HG03025 (cell line): Measurements from ENCODE around the gene FAM234A.
"Not testable (repeated sequence)": the region's sequence is repeated elsewhere in the genome, so short reads cannot be mapped to it uniquely, and the experiment has no call there.

Experiments used
- ATAC-seq: cut with Tn5 transposase; IDR thresholded peaks from one replicate; pipeline ENCODE4 v1.9.1; 2021; ENCODE audit warnings: mild to moderate bottlenecking, moderate library complexity; ENCODE audit not compliant: unreplicated experiment, low FRiP score

Gene FAM234A

DNA sequence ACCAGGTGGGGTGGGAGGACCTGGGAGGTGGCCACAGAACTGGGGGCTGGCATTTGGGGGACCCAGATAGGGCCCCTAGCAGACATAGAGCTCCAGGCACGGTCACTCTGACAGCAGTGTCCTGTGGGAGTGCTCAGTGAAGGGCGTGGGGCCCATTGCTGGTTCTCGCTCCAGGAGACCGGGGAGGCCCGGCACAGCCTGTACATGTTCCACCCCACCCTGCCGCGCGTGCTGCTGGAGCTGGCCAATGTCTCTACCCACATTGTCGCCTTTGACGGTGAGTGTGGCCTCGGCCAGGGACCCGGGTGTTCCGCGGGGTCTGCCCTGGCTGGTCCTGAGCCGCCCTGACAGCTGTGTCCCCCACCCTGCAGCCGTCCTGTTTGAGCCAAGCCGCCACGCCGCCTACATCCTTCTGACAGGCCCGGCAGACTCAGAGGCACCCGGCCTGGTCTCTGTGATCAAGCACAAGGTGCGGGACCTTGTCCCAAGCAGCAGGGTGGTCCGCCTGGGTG is 29.9 kb downstream of the FAM234A start:
- no peak for ATAC-seq

DNA sequence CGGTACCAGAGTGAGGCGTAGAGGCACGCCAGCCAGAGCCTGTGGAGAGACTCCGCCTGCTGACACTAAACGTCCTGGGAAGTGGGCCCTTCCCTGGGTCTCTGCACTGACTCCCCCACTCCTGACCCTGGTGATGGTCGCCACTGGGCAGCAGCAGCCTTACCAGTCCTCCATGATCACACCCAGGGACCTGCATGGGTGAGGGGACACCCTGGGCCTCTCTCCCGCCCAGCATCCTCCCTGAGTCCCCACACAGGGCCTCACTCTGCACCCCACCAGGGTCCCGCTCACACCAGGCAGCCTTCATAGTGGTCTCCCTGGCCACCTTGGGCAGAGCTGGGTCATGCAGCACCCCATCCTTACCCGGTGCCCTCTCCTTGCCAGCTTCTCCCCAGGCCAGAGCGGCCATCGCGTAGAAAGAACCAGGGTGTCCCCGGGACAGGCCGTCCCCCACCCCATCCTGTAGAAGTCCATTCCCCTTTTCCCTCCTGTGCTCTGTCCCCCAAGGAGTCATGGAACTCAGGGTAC is 30.4 kb downstream of the FAM234A start:
- ATAC-seq = no peak

DNA sequence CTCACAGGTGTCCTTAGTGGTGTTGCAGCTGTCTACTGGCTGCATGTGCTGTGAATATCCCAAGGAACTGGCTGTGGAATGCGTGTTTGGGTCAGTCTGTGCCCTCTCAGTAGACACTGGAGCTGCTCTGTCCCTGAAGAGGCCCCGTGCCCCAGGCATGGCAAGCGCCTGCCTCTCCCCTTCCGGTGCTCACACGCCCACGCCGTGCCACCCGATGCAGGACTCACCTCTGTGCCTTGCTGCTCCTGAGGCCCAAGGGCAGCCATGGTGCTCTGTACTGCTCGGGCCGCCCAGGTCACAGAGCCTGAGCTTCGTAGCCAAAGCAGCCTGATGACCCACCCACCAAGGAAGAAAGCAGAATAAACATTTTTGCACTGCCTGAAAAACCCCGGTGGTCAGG is 31.1 kb downstream of the FAM234A start:
- no peak for ATAC-seq

DNA sequence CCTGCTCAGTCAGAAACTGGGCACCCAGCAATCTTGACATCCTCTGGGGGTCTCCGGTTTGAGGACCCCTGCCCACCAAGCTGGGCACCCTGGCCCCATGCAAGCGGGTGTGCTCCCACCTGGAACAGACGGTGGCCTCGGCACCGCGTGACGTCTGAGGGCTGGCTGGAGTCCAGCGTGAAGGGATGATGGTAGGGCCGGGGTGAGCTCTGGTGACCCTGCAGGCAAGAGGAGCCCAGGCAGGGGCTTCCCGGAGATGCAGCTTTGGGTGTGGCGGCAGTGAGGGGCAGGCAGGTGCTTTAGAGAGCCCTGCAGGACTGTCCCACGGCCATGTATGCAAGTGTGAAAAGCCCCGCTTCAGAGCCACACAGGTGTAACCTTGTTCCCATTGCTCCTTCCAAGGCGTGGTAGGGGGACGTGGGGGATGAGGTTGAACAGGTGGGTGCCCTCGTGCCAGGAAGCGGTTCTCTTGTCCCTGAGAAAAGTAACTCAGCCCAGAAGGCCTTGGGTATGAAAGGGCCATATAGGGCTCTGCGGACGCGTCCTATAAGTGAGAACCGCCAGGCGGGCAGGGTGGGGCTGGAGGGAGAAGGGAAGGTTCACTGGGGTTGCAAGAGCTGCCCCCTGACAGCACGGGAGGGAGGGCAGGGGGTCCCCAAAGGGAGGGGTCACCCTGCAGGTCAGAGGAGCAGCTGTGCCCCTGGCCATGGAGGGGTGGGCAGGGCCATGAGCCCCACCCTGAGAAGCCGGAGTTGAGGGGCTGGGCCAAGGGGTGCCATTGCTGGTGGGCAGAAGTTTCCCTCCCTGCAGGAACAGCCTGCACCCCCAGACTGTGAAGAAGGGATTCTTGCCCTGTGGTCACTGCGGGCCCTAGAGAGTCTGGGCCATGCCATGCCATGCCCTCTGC is 31.9 kb downstream of the FAM234A start:
- no peak for ATAC-seq

DNA sequence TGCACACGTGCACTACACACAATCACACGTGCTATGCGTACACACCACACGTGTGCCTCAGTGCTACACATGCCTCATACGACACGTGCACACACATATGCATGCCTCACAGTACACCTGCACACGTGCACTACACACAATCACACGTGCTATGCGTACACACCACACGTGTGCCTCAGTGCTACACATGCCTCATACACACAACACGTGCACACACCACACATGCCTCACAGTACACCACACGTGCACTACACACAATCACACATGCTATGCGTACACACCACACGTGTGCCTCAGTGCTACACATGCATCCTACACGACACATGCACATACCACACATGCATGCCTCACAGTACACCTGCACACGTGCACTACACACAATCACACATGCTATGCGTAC is 32.9 kb downstream of the FAM234A start:
- ATAC-seq = not testable (repeated sequence)

DNA sequence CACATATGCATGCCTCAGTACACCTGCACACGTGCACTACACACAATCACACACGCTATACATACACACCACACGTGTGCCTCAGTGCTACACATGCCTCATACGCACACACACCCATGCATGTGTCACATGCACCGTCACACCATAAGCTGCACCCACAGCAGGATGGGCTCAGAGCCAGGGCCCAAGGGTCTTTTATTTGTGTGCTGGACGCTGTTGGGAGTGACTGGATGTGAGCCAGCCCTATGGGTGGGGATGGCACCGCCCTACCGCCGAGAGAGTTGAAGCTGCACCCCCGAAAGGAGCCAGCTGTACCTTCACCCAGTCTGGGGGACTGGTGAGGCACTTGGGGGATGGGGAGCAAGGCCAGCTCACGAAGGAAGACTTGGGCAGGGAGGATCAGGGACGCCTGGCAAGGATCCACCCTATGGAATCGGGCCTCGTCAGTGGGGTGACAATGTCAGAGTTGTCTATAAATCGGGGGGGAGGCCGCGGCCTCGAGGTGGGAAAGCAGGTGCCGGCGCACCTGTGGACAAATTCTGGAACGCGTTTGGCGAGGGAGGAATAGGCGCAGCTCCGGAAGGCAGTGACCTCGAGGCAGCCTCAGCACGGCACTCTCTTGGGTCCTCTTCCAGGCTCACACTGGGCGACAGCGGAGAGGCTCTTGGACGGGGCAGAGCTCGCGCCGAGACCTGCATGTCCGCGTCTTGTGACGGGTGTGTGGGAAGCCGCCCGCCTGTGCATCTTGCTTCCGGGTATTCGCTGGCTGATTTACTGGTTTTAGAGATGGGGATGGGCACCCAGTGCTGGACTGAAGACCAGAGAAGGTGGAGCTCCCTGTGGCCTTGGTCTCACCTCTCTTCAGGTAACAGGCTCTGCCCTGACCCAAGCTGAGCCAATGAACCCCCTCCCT is 33.8 kb downstream of the FAM234A start:
- no peak for ATAC-seq

DNA sequence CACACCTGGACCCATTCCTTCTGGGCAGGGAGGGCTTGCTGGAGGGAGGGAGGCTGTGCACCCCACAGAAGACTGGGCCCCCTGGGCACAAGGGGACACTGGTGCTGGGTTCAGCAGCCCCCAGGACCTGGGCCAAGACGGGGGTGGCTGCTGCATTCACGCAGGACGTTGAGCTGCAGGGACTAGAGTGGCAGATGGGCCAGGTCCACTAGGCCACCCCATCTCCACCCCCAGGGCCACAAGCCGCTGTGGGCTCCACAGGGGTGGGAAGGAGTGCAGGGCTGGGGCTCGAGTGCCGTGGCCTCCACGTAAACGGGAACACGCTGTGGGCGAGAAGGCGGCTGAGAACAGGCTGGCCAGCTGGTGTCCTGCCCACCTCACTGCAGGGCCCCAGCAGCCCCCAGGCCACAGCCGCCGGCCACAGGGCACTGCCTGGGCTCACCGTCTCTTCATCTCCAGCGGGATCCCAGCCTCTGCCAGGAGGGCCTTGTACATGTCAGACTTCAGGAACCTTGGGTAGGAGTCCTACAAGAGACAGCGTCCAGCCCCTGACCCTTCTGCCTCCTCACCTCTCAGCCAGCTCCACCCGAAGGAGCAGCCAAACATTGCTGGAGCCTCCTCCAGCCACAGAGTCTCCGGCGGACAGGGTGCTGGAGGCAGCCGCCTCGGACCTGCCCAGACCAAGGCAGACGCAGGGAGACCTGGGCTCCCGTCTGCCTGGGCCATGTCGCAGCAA is 34.6 kb downstream of the FAM234A start:
- no peak for ATAC-seq

DNA sequence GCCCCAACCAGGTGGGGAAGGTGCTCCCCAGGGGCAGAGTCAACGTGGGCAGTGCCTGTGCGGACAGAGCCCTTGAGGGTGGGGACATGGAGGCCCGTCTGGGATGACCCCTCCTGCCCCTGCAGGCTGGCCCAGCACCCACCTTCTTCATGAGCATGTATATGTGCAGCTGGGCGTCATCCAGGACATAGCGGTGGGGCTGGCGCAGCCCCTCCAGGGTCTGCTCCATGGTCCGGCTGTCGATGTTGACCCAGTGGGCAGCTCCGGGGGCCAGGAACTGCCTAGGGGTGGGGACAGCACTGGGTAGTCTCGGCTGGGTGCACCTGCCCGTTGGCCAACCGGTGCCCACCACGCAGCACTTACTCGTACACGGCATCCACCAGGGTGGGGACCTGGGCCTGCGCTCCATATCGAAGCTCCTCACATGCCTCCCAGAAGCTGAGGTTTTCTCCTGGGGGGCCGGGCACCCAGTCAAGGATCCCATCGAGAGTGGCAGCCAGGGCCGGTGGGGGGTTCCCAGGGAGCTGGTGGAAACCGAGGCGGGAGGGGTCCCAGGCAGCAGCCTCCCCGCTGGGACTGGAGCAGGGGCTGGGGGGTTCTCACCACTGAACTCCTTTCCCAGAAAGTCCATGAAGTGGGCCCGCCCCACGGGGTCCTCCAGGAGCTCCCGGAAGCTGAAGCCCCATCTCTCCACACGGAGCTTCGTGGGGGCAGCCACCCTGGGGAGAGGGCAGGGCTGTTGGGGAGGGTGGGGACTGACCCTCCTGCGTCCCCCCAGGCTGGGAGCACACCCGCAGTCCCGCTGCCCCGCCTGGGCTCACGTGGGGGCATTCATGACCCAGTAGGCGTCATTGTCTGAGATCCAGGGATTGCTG is 36.0 kb downstream of the FAM234A start:
- ATAC-seq = no peak

DNA sequence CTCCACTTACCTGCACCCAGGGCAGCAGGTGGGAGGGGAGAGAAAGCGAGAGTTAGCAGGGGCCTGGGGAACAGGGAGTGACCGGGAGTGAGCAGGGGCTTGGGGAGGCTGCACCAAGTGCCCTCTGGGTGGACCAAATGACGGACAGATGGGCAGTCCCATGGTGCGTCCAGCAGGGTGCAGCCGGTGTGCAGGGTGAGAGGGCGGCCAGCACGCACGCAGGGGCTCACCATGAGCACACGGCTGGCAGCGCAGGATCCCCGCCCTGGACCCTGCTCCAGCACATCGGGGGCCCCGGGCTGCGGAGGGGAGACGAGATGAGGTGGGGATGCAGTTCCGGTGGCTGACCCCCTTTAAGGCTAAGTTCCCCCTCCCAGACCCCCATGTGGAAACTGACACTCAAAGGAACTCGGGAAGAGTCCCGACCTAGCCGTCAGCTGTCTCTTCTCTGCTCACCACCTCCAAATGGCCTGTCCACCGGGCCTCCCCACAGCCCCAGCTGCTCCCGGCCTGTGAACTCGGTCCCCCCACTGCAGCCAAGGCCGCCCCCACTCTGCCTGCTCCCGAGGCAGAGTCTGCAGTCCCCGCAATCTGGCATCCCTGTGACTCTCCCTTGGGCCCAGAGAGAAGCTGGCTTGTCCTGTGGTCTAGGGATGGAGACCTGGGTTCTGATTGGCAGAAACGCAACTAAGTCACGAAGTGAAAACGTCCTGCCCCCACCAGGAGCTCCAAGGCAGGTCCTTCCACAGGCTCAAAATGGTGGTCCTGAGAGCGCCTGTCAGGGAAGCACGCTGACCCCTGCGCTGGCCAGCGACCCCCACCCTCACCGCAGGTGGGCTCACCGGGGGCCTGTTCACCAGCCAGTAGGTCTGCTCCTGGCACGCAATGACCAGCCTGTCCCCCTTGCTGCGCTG is 38.3 kb downstream of the FAM234A start:
- ATAC-seq = no peak

DNA sequence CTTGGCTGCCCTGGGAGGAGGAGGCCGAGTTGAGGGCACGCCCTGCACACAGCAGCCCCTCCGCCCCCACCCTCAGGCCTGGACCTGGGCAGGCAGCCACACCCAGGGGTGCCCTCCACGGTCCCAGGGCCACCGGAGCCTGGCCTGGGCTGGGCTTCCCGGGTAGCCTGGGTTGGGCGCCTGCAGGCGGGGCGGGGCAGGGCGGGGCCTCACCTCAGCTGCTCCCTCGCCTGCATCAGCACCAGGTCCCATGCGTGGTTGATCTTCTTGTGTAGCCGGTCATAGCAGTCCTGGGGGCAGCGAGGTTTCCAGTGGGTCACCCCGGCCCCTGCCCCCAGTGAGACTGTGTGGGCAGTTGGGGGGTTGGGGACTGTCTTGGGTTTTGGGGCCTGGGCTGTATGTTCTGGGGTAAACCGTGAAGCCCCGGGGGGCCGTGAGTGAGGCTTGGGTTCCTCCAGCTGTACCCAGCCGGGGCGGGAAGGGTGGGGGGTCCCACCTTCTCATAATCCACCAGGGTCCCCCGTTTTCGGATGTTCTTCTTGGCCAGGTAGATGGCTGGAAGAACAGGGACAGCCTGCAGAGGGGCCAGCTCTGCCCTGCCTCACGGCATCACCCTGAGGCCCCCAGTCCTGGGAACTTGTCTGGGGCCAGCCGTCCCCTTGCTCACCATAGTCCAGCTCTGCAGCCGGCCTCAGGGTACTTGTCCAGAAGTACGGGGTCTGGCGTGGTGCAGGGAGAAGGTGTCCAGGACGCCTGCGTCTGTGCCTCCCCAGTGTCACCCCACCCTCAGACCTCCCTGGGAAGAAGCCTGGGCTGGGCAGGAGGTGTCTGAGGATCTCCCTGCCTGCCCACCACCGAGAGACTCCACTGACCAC is 39.2 kb downstream of the FAM234A start:
- ATAC-seq = no peak

DNA sequence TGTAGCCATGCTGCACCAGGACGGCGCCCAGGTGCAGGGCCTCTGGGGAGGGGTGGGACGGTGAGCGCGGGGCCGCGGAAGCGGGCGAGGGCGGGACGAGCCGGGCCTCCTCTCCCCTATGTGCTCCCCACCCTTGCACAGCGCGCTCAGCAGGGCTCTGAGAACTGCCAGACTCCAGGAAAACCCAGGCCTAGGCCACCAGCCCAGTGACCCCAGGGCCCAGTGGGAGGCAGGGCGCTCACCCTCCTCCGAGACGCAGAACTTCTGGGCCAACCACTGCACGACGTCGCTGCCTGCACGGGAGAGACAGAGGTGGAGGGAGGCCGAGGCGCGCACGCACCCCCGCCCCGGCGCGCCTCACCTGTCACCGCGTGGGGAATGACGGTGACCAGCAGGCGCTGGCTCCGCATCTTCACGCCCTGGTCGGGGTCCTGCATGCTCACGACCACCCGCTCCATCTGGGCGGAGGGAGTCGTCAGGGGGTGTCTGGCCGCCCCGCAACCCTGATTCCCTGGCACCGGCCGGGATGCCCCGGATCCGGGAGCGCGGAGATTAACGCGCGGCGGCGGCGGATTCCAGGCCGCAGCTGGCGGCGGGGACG is 40.5 kb downstream of the FAM234A start:
- ATAC-seq = no peak

DNA sequence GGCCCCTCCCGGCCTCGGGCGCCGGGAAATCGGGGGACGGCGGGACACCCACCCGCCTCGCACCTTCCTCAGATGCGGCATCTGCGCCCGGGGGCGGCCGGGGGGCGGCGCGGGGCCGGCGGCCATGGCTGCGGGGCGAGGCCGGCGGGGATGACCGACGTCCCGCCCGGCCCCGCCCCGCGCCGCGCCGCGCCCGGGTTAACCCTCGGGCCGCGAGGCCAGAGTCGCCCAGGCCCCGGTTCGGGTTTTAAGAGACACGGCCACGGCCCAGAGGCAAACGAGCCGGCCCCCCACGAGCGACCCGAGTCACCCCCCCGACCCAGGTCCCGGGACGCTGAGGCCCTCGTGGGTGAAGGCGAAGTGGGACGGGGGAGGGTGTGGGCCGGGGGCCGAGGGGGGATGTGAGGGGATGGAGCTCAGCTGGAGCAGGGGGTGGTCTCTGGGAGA is 41.2 kb downstream of the FAM234A start, which contains the start of gene RGS11:
Gene RGS11, minus strand, starts transcription at position 159 of the 447 bp plus-strand sequence. Its CDS starts 33 bp downstream, at position 126.
- no peak for ATAC-seq

DNA sequence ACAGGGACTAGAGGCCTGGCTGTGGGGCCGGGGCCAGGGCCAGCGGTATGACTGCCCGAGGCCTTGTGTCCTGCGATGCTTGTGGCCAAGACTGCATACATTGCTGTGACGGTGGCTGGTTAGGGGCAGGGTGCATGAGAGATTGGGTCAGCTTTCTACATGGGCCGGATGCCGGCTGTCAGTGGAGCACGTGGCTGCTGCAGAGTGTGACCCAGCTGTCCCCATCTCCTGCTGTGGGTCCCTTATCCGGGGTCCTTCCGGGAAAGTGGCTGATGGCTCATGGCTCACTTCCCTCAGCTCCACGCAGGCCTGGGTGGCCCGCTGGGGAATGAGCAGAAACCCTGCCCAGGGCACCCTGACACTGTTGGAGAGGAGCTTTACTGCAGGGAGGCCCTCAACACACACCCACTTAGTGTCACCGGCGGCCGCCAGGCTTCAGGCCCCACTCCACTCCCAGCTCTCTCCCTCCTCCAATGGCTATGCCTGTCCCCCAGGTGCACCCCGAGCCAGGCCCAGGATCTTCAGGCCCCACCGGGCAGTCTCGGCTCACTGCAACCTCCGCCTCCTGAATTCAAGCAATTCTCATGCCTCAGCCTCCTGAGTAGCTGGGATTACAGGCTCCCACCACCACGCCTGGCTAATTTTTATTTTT is 41.9 kb downstream of the FAM234A start:
- no peak for ATAC-seq

DNA sequence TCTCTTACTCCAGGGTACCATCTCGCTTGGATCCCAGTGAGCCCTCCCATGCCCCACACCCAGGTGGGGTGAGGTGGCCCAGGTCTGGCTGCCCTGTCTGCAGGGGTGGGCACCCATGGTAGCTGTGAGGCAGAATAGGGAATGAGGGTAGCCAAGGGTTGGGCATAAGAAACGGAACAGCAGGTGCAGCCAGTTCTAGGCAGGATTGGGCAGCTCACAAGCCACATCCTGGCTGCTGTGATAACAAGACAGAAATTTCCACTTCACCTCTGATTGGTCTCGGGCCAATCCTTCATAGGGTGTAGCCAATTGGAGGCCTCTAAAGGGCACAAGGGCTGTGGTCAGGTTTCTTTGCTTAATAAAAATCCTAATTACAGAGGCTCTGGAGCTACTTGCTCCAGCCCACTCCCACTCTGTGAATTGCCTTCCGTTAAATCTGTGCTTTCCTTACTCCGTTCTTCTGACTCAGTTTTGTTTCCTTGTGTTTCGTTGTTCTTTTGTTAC is 44.3 kb downstream of the FAM234A start:
- no peak for ATAC-seq

DNA sequence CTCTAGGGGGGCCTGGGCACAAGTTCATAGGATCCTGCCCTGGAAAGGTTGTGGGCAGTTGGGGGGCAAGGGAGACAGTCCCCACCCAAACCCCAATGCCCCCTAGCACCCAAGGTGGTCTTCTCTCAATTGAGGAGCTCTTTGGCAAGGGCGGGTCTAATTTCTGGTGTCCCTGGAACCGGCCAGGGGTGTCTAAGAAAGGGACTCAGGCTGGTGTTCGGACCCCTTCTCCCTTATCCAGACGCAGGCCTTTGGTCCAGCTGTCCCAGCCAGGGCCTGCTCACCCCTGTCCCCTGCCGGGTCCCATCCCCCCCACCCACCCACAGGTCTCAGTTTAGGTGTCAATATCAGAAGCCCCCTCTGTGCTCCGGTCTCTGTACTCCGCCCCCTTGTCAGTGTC is 44.9 kb downstream of the FAM234A start:
- no peak for ATAC-seq

DNA sequence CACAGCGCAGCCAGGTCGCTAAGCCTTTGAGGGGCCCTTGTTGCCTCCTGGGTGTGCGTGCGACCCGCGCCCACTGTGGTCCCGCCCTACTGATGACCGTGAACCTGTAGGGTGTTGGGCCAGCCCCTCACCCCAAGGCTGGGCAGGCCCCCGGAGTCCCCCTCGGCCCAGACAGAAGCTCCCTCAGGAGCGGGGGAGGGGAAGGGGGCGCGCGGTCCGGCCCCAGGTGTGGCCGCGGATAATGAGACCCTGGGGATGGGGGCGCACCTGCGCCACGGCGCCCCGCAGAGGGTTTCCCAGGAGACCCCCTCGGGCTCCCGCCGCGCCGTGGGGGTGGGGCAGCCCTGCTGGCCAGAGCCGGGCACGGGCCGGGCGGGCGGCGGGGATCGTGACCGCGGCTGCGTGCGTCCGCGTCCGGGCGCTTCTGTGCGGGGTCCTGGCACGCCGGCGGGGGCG is 45.4 kb downstream of the FAM234A start:
- ATAC-seq = no peak
